Measurements from ENCODE around the gene SLC19A1. TPM values are rescaled to one million over a fixed set of nuclear protein-coding genes. Genes with fewer than 3 reads are reported as not detected.
A peak's percentile ranks its signal among the peaks of the same experiment; 100 is the strongest.

SLC19A1 gene
- total RNA-seq, 1 donor from 2014 or later: 6.5 TPM

DNA sequence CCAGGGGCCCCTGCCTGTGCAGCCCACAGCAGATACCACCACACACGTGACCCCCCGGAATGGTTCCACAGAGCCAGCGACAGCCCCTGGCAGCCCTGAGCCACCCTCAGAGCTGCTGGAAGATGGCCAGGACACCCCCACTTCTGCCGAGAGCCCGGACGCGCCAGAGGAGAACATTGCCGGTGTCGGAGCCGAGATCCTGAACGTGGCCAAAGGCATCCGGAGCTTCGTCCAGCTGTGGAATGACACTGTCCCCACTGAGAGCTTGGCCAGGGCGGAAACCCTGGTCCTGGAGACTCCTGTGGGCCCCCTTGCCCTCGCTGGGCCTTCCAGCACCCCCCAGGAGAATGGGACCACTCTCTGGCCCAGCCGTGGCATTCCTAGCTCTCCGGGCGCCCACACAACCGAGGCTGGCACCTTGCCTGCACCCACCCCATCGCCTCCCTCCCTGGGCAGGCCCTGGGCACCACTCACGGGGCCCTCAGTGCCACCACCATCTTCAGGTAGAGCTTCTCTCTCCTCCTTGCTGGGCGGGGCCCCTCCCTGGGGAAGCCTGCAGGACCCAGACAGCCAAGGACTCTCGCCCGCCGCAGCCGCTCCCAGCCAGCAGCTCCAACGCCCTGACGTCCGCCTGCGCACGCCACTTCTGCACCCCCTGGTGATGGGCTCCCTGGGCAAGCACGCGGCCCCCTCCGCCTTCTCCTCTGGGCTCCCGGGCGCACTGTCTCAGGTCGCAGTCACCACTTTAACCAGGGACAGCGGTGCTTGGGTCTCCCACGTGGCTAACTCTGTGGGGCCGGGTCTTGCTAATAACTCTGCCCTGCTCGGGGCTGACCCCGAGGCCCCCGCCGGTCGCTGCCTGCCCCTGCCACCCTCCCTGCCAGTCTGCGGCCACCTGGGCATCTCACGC, 86.3 kb downstream of the SLC19A1 start:
- no peaks in the 10 kb centered on the region for H3K27me3 Mint-ChIP-seq (ENCODE audit: low read depth)
- H3K4me1 Mint-ChIP-seq (ENCODE audit: low read depth): peaks cover 38% of the 10 kb centered on the region
- H3K4me3 Mint-ChIP-seq (ENCODE audit: unreplicated experiment): no peak overlapping the region
- peak; percentile 91 for DNase-seq (ENCODE audit: low spot score)
- TF ChIP-seq, protein P1, sequence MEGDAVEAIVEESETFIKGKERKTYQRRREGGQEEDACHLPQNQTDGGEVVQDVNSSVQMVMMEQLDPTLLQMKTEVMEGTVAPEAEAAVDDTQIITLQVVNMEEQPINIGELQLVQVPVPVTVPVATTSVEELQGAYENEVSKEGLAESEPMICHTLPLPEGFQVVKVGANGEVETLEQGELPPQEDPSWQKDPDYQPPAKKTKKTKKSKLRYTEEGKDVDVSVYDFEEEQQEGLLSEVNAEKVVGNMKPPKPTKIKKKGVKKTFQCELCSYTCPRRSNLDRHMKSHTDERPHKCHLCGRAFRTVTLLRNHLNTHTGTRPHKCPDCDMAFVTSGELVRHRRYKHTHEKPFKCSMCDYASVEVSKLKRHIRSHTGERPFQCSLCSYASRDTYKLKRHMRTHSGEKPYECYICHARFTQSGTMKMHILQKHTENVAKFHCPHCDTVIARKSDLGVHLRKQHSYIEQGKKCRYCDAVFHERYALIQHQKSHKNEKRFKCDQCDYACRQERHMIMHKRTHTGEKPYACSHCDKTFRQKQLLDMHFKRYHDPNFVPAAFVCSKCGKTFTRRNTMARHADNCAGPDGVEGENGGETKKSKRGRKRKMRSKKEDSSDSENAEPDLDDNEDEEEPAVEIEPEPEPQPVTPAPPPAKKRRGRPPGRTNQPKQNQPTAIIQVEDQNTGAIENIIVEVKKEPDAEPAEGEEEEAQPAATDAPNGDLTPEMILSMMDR (IDR thresholded peaks at IDR 0.05): no peak
- peaks cover 5% of the 10 kb centered on the region for H3K36me3 Mint-ChIP-seq (ENCODE audit: low read depth)
- H3K27ac Mint-ChIP-seq (ENCODE audit: unreplicated experiment): peak overlapping the region; percentile 12
- no peaks in the 10 kb centered on the region for H3K9me3 Mint-ChIP-seq (ENCODE audit: low read depth)

DNA sequence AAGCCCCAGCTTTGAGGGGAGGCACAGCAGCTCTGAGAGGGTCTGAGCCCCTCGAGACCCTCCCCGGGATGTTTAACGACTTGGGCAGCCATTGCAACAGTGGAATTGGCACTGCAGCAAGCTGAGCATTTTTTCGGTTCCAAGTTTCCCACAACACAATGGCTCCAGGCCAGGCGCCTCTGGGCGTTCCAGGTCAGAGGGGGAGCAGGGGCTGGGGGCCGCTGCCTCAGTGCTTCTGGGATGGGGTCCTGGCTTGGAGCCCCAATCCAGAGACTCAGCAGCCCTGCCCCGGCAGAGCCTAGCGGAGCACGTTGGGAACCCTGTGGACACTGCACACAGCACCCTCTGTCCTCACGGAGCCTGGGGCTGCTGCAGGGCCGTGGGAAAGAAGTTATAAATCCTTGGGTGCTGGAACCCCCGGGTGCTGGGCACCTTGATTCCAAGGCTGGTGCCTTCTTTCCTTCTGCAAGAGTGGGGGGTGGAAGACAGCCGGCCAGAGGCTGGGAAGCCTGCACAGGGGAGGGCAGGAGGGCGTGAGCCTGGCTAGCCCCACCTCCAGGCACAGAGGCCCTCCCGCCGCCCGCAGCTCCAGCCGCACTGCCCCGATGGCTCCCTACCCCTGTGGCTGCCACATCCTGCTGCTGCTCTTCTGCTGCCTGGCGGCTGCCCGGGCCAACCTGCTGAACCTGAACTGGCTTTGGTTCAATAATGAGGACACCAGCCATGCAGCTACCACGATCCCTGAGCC, 87.1 kb downstream of the SLC19A1 start:
- DNase-seq (ENCODE audit: low spot score): peak; percentile 77
- Mint-ChIP-seq H3K36me3 (ENCODE audit: low read depth) (peaks cover 1% of the 10 kb centered on the region), H3K27ac (ENCODE audit: unreplicated experiment) (peak overlapping the region; percentile 12), H3K4me1 (ENCODE audit: low read depth) (peaks cover 32% of the 10 kb centered on the region), H3K4me3 (ENCODE audit: unreplicated experiment) (no peak overlapping the region), H3K9me3 (ENCODE audit: low read depth) (no peaks in the 10 kb centered on the region), H3K27me3 (ENCODE audit: low read depth) (no peaks in the 10 kb centered on the region)
- TF ChIP-seq, protein P1 (IDR thresholded peaks at IDR 0.05): no peak

DNA sequence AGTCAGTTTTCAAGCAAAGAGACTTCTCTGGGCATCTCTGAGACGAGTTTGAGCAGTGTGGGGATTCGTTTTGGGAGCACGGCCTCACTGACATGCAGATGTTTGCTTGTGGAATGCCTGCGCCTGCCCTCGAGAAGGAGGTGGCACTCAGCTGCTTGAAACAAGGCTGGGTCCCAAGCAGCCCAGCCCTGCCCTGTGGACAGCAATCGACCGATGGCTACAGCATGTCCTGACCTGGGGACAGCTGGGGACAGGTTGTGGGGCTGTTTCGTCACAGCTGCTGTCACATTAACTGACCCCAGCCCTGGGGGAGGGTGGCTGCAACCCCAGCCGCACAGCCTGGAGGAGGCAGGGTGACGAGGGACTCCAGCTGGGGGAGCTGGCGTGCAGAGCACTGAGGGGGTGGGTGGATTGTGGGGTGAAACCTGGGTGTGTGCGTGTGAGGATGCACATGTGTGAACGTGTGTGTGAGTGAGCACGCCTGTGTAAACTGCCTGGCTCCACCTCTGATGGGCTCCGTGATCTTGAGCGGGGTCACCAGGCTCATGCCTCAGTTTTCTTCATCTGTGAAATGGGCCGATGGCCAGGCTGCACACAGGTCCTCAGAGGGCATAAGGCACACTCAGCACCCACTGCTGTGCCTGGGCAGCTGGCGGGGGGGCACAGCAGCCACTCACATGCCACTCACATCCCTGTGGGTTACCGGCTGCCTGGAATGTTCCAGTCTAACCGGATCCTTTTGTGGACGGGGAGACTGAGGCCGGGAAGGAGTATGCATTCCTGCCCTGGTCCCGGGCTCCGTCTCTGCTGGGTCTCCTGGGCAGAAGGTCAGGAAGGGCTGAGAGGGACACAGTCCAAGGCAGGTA, 87.9 kb downstream of the SLC19A1 start:
- H3K4me1 Mint-ChIP-seq (ENCODE audit: low read depth): peaks cover 37% of the 10 kb centered on the region
- TF ChIP-seq, protein P1 (IDR thresholded peaks at IDR 0.05): no peak
- H3K27ac Mint-ChIP-seq (ENCODE audit: unreplicated experiment): peak overlapping the region; percentile 49
- H3K36me3 Mint-ChIP-seq (ENCODE audit: low read depth): peaks cover 1% of the 10 kb centered on the region
- peak; percentile 72 for DNase-seq (ENCODE audit: low spot score)
- H3K9me3 Mint-ChIP-seq (ENCODE audit: low read depth): no peaks in the 10 kb centered on the region
- no peak overlapping the region for H3K4me3 Mint-ChIP-seq (ENCODE audit: unreplicated experiment)
- no peaks in the 10 kb centered on the region for H3K27me3 Mint-ChIP-seq (ENCODE audit: low read depth)

DNA sequence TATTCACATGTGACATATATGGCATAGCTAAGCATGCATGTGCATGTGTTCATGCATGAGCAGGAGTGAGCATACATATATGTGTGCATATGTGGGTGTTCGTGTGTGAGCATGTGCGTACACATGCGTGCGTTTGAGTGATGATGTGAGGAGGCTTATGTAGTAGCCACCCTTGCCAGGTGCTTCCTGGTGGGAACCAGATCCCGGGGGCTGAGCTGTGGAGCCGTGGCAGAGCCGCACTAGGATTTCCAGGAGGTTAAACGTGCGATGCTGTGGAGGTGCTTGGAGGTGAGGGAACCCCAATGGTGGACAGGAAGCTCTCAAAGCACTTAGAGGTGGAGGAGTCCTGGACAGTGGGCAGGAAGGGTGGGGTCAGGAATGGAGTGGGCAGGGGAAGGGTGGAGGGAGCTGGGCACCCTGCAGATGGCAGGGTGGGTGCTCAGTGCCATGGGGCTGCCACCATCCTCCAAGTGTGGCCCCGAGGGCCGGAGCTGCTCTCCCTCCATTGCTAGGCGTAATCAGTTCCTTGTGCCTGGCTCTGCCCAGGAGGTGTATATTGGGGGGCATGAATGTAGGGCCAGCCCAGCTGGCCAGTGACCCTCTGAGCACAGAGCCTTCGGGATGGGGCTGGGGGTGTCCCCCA, 88.8 kb downstream of the SLC19A1 start:
- peak; percentile 72 for DNase-seq (ENCODE audit: low spot score)
- TF ChIP-seq, protein P1 (IDR thresholded peaks at IDR 0.05): no peak
- H3K36me3 Mint-ChIP-seq (ENCODE audit: low read depth): peaks cover 3% of the 10 kb centered on the region
- H3K4me1 Mint-ChIP-seq (ENCODE audit: low read depth): peaks cover 38% of the 10 kb centered on the region
- peak overlapping the region; percentile 49 for H3K27ac Mint-ChIP-seq (ENCODE audit: unreplicated experiment)
- no peaks in the 10 kb centered on the region for H3K27me3 Mint-ChIP-seq (ENCODE audit: low read depth)
- H3K4me3 Mint-ChIP-seq (ENCODE audit: unreplicated experiment): no peak overlapping the region
- H3K9me3 Mint-ChIP-seq (ENCODE audit: low read depth): no peaks in the 10 kb centered on the region
